ENCODE measurements around the gene TULP4. TPM values are rescaled to one million over a fixed set of nuclear protein-coding genes. Genes with fewer than 3 reads are reported as not detected.
A peak's percentile ranks its signal among the peaks of the same experiment; 100 is the strongest.

Gene TULP4
- total and polyA plus RNA-seq, 2 of the 8 experiments (the other 6 are each of a cell fraction or from before 2014, with no cell fraction given) = 7.7 to 51.6 TPM

- TF ChIP-seq SAP30 (IDR thresholded peaks at IDR 0.05; ENCODE audit: insufficient read depth, insufficient replicate concordance, low read length) (no peak), SP4 (IDR thresholded peaks at IDR 0.05; ENCODE audit: low read length) (no peak), KDM1A (IDR thresholded peaks at IDR 0.05; ENCODE audit: borderline replicate concordance, low read length) (no peak), RAD21 (IDR thresholded peaks at IDR 0.05 in 1 of 2, conservative IDR thresholded peaks at IDR 0.05 in 1 of 2; ENCODE audit: low read depth in 2 of 2, low read length in 2 of 2) (peak in 1 of 2 experiments; percentile 6; a peak in 1 of 4 replicates)
Measured at GRCh38 chr6:158387036-158387435, 74.8 kb downstream of the TULP4 start (continued).
